H9 (cell line): ENCODE measurements around the gene YIPF6. TPM values are rescaled to one million over a fixed set of nuclear protein-coding genes. Genes with fewer than 3 reads are reported as not detected.

Experiments
- DNase-seq: peaks from one replicate; pipeline ENCODE4 v3.0.0-alpha.2; 2017
- H2AFZ ChIP-seq: one replicate; pipeline ENCODE4 v1.6.1; 2013; ENCODE audit warnings: mild to moderate bottlenecking, low read length, control low read depth, moderate library complexity
- H2AK5ac ChIP-seq: 2 replicates; pipeline ENCODE4 v1.6.1; 2013; ENCODE audit warnings: low read length, control low read depth, mixed read lengths; ENCODE audit not compliant: insufficient read length
- H2BK120ac ChIP-seq: one replicate; pipeline ENCODE4 v1.6.1; 2013; ENCODE audit warnings: low read depth, mild to moderate bottlenecking, low read length, control low read depth, inconsistent platforms; ENCODE audit not compliant: poor library complexity, severe bottlenecking
- H2BK12ac ChIP-seq: 2 replicates; pipeline ENCODE4 v1.6.1; 2013; ENCODE audit warnings: low read length, control low read depth, mixed read lengths, low read depth; ENCODE audit not compliant: insufficient read length
- H2BK15ac ChIP-seq: 2 replicates; pipeline ENCODE4 v1.6.1; 2013; ENCODE audit warnings: low read depth, low read length, control low read depth
- H2BK20ac ChIP-seq: one replicate; pipeline ENCODE4 v1.6.1; 2013; ENCODE audit warnings: low read depth, mild to moderate bottlenecking, low read length, control low read depth, inconsistent platforms; ENCODE audit not compliant: poor library complexity, severe bottlenecking
- H2BK5ac ChIP-seq: 2 replicates; pipeline ENCODE4 v1.6.1; 2013; ENCODE audit warnings: low read length, control low read depth, mixed read lengths; ENCODE audit not compliant: insufficient read length
- H3K14ac ChIP-seq: 2 replicates; pipeline ENCODE4 v1.6.1; 2013; ENCODE audit warnings: low read length, control low read depth; ENCODE audit not compliant: insufficient read depth
- H3K18ac ChIP-seq: 2 replicates; pipeline ENCODE4 v1.6.1; 2013; ENCODE audit warnings: low read depth, mild to moderate bottlenecking, mixed read lengths, low read length, control low read depth; ENCODE audit not compliant: insufficient read length
- H3K23ac ChIP-seq: 2 replicates; pipeline ENCODE4 v1.6.1; 2013; ENCODE audit warnings: low read length, control low read depth, mixed read lengths, low read depth; ENCODE audit not compliant: insufficient read length
- H3K23me2 ChIP-seq: 2 replicates; pipeline ENCODE4 v1.6.1; 2013; ENCODE audit warnings: low read depth, mild to moderate bottlenecking, mixed read lengths, low read length, control low read depth; ENCODE audit not compliant: insufficient read length, poor library complexity, severe bottlenecking
- H3K27ac ChIP-seq: 2 replicates; pipeline ENCODE4 v1.5.1; 2013; ENCODE audit warnings: low read length, control low read depth, mixed read lengths, low read depth; ENCODE audit not compliant: insufficient read length
- H3K27me3 ChIP-seq: 2 replicates; pipeline ENCODE4 v1.6.1; 2013; ENCODE audit warnings: low read length, control low read depth, inconsistent platforms; ENCODE audit not compliant: insufficient read depth
- H3K4ac ChIP-seq: 2 replicates; pipeline ENCODE4 v1.6.1; 2013; ENCODE audit warnings: low read depth, mild to moderate bottlenecking, control low read depth, inconsistent platforms, low read length, moderate library complexity
- H3K4me1 ChIP-seq: 2 replicates; pipeline ENCODE4 v1.6.1; 2013; ENCODE audit warnings: low read length, control low read depth, inconsistent platforms; ENCODE audit not compliant: insufficient read depth
- H3K4me2 ChIP-seq: 2 replicates; pipeline ENCODE4 v1.6.1; 2013; ENCODE audit warnings: low read length, control low read depth, mixed read lengths; ENCODE audit not compliant: insufficient read length, insufficient read depth
- H3K56ac ChIP-seq: 2 replicates; pipeline ENCODE4 v1.6.1; 2013; ENCODE audit warnings: low read depth, mild to moderate bottlenecking, mixed read lengths, low read length, control low read depth; ENCODE audit not compliant: insufficient read length
- H3K79me1 ChIP-seq: 2 replicates; pipeline ENCODE4 v1.6.1; 2013; ENCODE audit warnings: low read depth, mild to moderate bottlenecking, moderate library complexity, low read length, control low read depth, inconsistent platforms; ENCODE audit not compliant: insufficient read depth, poor library complexity, severe bottlenecking
- H3K79me2 ChIP-seq: 2 replicates; pipeline ENCODE4 v1.6.1; 2013; ENCODE audit warnings: low read length, control low read depth, inconsistent platforms; ENCODE audit not compliant: insufficient read depth
- H3K9ac ChIP-seq: 2 replicates; pipeline ENCODE4 v1.6.1; 2013; ENCODE audit warnings: low read length, control low read depth, mixed read lengths; ENCODE audit not compliant: insufficient read length; ENCODE audit errors: extremely low read depth
- H3K9me3 ChIP-seq: one replicate; pipeline ENCODE4 v1.6.1; 2013; ENCODE audit warnings: low read depth, low read length, inconsistent platforms; ENCODE audit not compliant: control insufficient read depth
- H3T11ph ChIP-seq: one replicate; pipeline ENCODE4 v1.6.1; 2013; ENCODE audit warnings: mild to moderate bottlenecking, low read length, control low read depth, inconsistent platforms
- H4K20me1 ChIP-seq: one replicate; pipeline ENCODE4 v1.6.1; 2013; ENCODE audit not compliant: control insufficient read depth, insufficient read length, insufficient read depth
- H4K5ac ChIP-seq: 2 replicates; pipeline ENCODE4 v1.6.1; 2013; ENCODE audit warnings: low read depth, mild to moderate bottlenecking, mixed read lengths, low read length, control low read depth; ENCODE audit not compliant: insufficient read length
- H4K8ac ChIP-seq: replicated peaks from 2 replicates; pipeline ENCODE4 v1.6.1; 2013; ENCODE audit warnings: low read length, control low read depth, mixed read lengths, low read depth; ENCODE audit not compliant: insufficient read length
- H4K91ac ChIP-seq: 2 replicates; pipeline ENCODE4 v1.6.1; 2013; ENCODE audit warnings: low read depth, mild to moderate bottlenecking, moderate library complexity, mixed read lengths, low read length, control low read depth; ENCODE audit not compliant: insufficient read length
- H3K27ac Mint-ChIP-seq, 3 experiments: 2 replicates in 2 of 3; 3 replicates in 1 of 3; pipeline ENCODE4 v1.8.0; 2020 to 2021; ENCODE audit warnings: mixed read lengths in 3 of 3, mild to moderate bottlenecking in 1 of 3, moderate library complexity in 1 of 3
- H3K27me3 Mint-ChIP-seq: 2 replicates; pipeline ENCODE4 v1.8.0; 2021; ENCODE audit warnings: low read depth, mild to moderate bottlenecking, moderate library complexity, mixed read lengths
- H3K36me3 Mint-ChIP-seq, 3 experiments: 2 replicates in 2 of 3; 3 replicates in 1 of 3; pipeline ENCODE4 v1.8.0; 2020 to 2021; ENCODE audit warnings: low read depth in 3 of 3, mixed read lengths in 3 of 3; ENCODE audit not compliant: insufficient read depth in 1 of 3
- H3K4me1 Mint-ChIP-seq, 2 experiments: 2 replicates each; pipeline ENCODE4 v1.8.0; 2020; ENCODE audit warnings: mixed read lengths in 2 of 2
- H3K4me3 Mint-ChIP-seq, 2 experiments: 2 replicates in 1 of 2; 3 replicates in 1 of 2; pipeline ENCODE4 v1.8.0; 2020 to 2021; ENCODE audit warnings: mild to moderate bottlenecking in 2 of 2, mixed read lengths in 2 of 2, moderate library complexity in 1 of 2
- H3K9me3 Mint-ChIP-seq, 2 experiments: 2 replicates in 1 of 2; 3 replicates in 1 of 2; pipeline ENCODE4 v1.8.0; 2020; ENCODE audit warnings: mild to moderate bottlenecking in 2 of 2, mixed read lengths in 2 of 2, moderate library complexity in 1 of 2
- CTCF ChIP-seq: fragments of 200-600 bp; sonication (generic); conservative IDR thresholded peaks from 3 replicates; pipeline ENCODE4 v1.8.0; 2021; ENCODE audit warnings: antibody characterized with exemption, mild to moderate bottlenecking
- WGBS: extraction: QIAGEN DNeasy Blood & Tissue Kit; methylation state at CpG from one replicate; pipeline ENCODE4 v1.1.7; 2013; ENCODE audit warnings: missing lambda C conversion rate, low lambda C conversion rate, mixed read lengths; ENCODE audit not compliant: insufficient read length; ENCODE audit errors: extremely low coverage; 5-methylcytosine and 5-hydroxymethylcytosine counted together
- total RNA-seq: library from RNA; stranded (reverse); gene quantifications from 2 replicates; pipeline ENCODE4 v1.2.1, GENCODE V29; 2021

YIPF6 gene
- total RNA-seq, 1 experiment from 2014 or later: 31.8 TPM

GRCh38 chrX:68533656-68534055, 34.8 kb downstream of the YIPF6 start:
- no peak for TF ChIP-seq CTCF
- H2BK120ac ChIP-seq: no peak overlapping the region
- H3K27ac Mint-ChIP-seq: no peak overlapping the region
- H3K56ac ChIP-seq: no peak overlapping the region
- H3K9me3 ChIP-seq: peaks cover 16% of the 10 kb centered on the region
- no peak overlapping the region for H2BK20ac ChIP-seq
- H3K9ac ChIP-seq: no peak overlapping the region
- no peaks in the 10 kb centered on the region for H3K23me2 ChIP-seq
- H3K4me1 Mint-ChIP-seq: no peaks in the 10 kb centered on the region
- H2BK12ac ChIP-seq: no peak overlapping the region
- H2AFZ ChIP-seq: no peak overlapping the region
- H3K79me1 ChIP-seq: no peaks in the 10 kb centered on the region
- H3K4me2 ChIP-seq: no peak overlapping the region
- no peak overlapping the region for H4K91ac ChIP-seq
- no peaks in the 10 kb centered on the region for H4K20me1 ChIP-seq
- H3K27me3 Mint-ChIP-seq: no peaks in the 10 kb centered on the region
- no peak overlapping the region for H3K18ac ChIP-seq
- H3T11ph ChIP-seq: no peak overlapping the region
- no peak overlapping the region for H4K5ac ChIP-seq
- no peak for DNase-seq
- H3K14ac ChIP-seq: no peak overlapping the region
- H3K79me2 ChIP-seq: no peaks in the 10 kb centered on the region
- H2AK5ac ChIP-seq: no peak overlapping the region
- no peak overlapping the region for H2BK15ac ChIP-seq
- no peak overlapping the region for H4K8ac ChIP-seq
- no peak overlapping the region for H3K4ac ChIP-seq
- H3K27me3 ChIP-seq: no peaks in the 10 kb centered on the region
- H3K4me1 ChIP-seq: no peaks in the 10 kb centered on the region
- H3K36me3 Mint-ChIP-seq: peaks cover 11 to 40% (median 31%) of the 10 kb centered on the region in 3 experiments
- no peak overlapping the region for H3K27ac ChIP-seq
- no peak overlapping the region for H2BK5ac ChIP-seq
- WGBS: no CpG with 5 or more reads among the region's 2 CpGs
- peaks cover 42 to 52% of the 10 kb centered on the region in 2 experiments for H3K9me3 Mint-ChIP-seq
- no peak overlapping the region for H3K23ac ChIP-seq
- H3K4me3 Mint-ChIP-seq: no peak overlapping the region
